Spinal cord (tissue), 10 donors: ENCODE results near the gene ESYT3. TPM values are rescaled to one million over a fixed set of nuclear protein-coding genes. Genes with fewer than 3 reads are reported as not detected.

ENCODE experiments used
- DNase-seq, 6 donors: peaks; one replicate each; pipeline versions ENCODE4 v3.0.0 to v3.0.0-alpha.2; 2013 to 2015; ENCODE audit warnings: low spot score in 6 of 6, low read depth in 4 of 6
- H3K27ac ChIP-seq: one replicate; pipeline ENCODE4 v1.5.1; 2013; ENCODE audit warnings: low read depth, low read length, control low read depth
- H3K27me3 ChIP-seq: one replicate; pipeline ENCODE4 v1.6.1; 2013; ENCODE audit warnings: low read length; ENCODE audit not compliant: control insufficient read depth, insufficient read depth
- H3K36me3 ChIP-seq: one replicate; pipeline ENCODE4 v1.6.1; 2013; ENCODE audit warnings: low read length; ENCODE audit not compliant: control insufficient read depth, insufficient read depth
- H3K4me1 ChIP-seq: one replicate; pipeline ENCODE4 v1.6.1; 2013; ENCODE audit warnings: low read length; ENCODE audit not compliant: control insufficient read depth, insufficient read depth
- H3K4me3 ChIP-seq: one replicate; pipeline ENCODE4 v1.5.1; 2013; ENCODE audit warnings: low read depth, low read length, control low read depth
- H3K9me3 ChIP-seq: one replicate; pipeline ENCODE4 v1.6.1; 2013; ENCODE audit warnings: low read length; ENCODE audit not compliant: control insufficient read depth, insufficient read depth
- whole genome bisulfite sequencing: methylation state at CpG from one replicate; pipeline ENCODE4 v1.1.5; 2013; ENCODE audit warnings: missing lambda C conversion rate; ENCODE audit not compliant: insufficient coverage; 5-methylcytosine and 5-hydroxymethylcytosine counted together
- polyA plus RNA-seq, 2 donors: library from polyadenylated mRNA; unstranded; fragments of 120-200 nt; gene quantifications; one replicate each; pipeline ENCODE4 v1.2.1, GENCODE V29; 2013; ENCODE audit not compliant: insufficient read length in 2 of 2
- total RNA-seq, 2 donors: library from RNA; depleted of rRNA in 1 of 2; stranded (reverse); fragments of 120-200 nt in 1 of 2; fragments of >200 nt in 1 of 2; gene quantifications; one replicate each; pipeline versions ENCODE4 v1.2.3 to v1.2.4, GENCODE V29; 2013 to 2014
- donor health status: healthy.

Gene ESYT3
- total and polyA plus RNA-seq, 4 donors: 4.3 to 6.7 (median 5.7) TPM

DNA sequence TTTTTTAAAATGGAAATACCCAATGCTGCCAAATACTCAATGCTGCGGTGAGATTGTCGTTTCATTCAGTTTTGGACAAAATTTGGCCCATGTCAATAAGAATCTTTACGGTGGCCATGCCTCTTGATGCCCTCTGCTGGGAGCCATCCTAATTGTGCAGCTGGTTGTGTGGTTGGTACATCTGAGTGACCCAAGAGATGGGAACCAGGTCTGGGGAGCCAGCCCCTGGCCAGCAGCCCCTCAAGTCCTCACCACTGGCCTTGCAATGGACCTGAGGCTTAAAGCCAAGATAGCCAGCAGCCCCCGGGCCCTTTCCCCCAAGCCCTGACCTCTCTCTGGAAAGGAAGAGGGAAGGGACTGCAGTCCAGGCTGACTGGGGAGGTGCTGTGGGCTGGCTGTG lies 36.4 kb upstream of the ESYT3 start:
- 92% methylated on average over 3 of the region's 4 CpGs for WGBS
- Histone ChIP-seq H3K27ac (no peak overlapping the region), H3K36me3 (peaks cover 53% of the 10 kb centered on the region), H3K4me3 (no peak overlapping the region), H3K4me1 (peaks cover 7% of the 10 kb centered on the region), H3K27me3 (no peaks in the 10 kb centered on the region), H3K9me3 (no peaks in the 10 kb centered on the region)
- no peak for DNase-seq

DNA sequence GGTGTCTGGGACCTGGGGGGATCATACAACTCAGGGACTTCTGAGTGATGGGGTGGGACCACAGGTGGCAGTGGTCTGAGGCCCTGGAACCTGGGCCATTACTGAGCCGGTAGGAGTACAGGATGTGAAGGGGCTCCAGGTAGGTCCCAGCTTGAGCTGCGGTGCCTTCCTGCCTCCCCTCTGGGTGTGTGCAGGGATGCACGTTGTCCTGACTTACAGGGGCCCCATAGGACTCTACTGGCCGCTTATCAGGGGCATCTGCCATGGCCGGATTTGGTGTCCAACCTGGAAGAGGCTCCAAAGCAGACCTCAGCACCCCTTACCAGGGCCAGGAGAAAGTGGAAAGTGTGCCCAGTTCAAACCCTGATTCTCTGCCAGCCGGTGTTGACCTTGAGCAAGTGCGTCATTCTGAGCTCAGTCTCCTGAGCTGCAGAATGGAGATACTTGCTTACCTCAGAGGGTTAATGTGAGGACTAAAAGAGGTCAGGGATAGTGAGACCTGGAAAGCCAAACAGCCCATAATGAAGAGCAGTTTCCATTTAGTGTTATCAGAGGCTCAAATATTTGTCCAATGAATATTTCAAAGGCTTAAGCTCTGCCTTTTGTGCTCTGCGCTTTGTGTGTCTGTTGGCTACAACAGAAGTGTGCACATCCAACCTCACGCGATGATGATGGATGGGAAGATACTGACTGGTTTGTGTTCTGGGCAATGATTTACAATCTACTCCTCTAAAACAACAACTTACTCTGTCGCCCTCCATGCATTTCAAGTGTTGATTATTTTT lies 35.4 kb upstream of the ESYT3 start:
- no peak overlapping the region for H3K27ac ChIP-seq

DNA sequence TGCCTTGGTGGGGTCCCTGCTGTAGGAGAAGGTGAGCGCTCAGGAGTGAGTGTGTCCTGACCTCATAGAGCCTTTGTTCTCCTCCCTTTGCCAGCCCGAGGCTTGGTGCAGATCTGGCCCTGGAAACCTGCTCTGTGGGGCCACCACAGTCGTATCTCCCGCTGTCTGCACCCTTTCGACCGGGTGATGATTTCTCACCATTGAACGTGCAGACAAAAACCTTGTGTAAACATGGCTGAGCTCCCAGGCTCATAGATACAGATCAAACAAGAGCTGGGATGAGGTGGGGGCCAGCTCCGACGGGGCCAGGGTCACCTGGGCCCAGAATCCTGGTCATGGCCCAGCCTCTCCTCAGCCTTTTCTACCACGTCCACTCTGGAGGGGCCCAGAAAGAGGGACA lies 34.6 kb upstream of the ESYT3 start:
- H3K36me3 ChIP-seq: peaks cover 66% of the 10 kb centered on the region
- 66% methylated on average over 9 of the region's 10 CpGs for WGBS
- H3K27ac ChIP-seq: no peak overlapping the region
- H3K4me3 ChIP-seq: no peak overlapping the region
- peaks cover 7% of the 10 kb centered on the region for H3K4me1 ChIP-seq
- no peaks in the 10 kb centered on the region for H3K27me3 ChIP-seq
- no peak for DNase-seq
- H3K9me3 ChIP-seq: no peaks in the 10 kb centered on the region

More for the DNA sequence above, 35.4 kb upstream of the ESYT3 start:
- Histone ChIP-seq H3K4me1 (peaks cover 7% of the 10 kb centered on the region), H3K27me3 (no peaks in the 10 kb centered on the region), H3K9me3 (no peaks in the 10 kb centered on the region), H3K36me3 (peaks cover 59% of the 10 kb centered on the region), H3K4me3 (no peak overlapping the region)
- WGBS: 96% methylated on average over 7 of the region's 11 CpGs
- DNase-seq: no peak

DNA sequence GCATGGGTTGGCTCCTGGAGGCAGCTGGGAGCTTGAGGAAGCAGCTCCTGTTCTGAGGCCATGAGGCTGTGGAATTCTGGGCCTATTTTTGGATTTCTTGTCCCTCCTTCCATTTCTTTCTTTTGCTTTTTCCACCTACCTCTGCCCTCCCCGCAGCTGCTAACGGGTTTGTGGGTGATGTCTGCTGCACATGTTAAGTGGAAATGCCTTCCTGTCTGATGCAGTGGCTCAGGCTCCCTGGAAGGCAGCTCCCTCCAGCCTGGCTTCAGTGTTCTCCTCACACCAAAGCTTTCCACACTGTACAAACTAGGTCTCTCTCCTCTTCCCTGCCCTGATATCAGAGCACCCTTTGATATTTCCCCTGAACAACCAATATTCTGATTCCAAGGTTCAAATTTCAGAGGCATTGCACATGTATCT lies 33.8 kb upstream of the ESYT3 start:
- Histone ChIP-seq H3K9me3 (no peaks in the 10 kb centered on the region), H3K4me1 (peaks cover 7% of the 10 kb centered on the region), H3K27ac (no peak overlapping the region), H3K36me3 (peaks cover 66% of the 10 kb centered on the region), H3K27me3 (no peaks in the 10 kb centered on the region), H3K4me3 (no peak overlapping the region)
- DNase-seq: no peak
- WGBS: no CpG with 5 or more reads among the region's 2 CpGs

DNA sequence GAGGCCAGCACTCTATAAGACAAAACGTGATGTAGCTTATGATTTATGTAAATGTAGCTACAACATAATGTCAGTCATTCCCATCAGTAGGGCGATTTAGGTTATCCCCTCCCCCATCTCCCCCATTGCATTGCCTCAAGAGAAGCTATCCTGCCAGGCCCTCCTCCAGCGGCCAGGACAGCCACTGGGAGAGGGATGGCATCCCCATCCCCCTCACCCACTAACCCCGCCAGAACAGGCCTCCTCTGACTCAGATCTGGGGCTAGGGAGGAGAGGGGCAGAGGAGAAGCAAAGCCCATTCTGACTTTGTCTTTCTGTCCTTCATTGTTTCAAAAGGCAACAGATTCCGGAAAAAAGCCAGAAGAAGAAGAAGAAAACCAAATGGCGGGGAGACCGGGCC lies 32.6 kb upstream of the ESYT3 start:
- no peaks in the 10 kb centered on the region for H3K9me3 ChIP-seq
- peaks cover 61% of the 10 kb centered on the region for H3K36me3 ChIP-seq
- H3K27me3 ChIP-seq: no peaks in the 10 kb centered on the region
- H3K4me1 ChIP-seq: no peaks in the 10 kb centered on the region
- 95% methylated on average over 2 of the region's 7 CpGs for WGBS
- no peak for DNase-seq
- H3K4me3 ChIP-seq: no peak overlapping the region
- no peak overlapping the region for H3K27ac ChIP-seq

DNA sequence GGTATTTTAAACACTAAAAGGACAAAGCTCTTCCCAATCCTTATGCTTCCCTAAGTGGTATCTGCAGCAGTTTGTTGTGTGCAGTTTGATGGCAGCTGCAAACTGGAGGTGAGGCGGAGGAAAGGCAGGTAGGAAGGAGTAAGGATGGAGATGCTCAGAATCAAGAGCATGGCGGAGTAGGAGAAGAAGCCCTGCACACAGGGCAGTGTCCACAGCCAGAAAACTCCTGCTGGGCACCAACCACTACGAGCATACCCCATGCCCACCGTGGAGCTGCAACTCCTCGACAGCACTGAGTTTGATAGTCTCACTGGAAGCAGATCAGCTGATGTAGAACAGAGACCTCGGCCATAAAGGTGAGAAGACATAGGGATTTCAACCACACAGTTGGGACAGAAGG lies 30.3 kb upstream of the ESYT3 start:
- peaks cover 46% of the 10 kb centered on the region for H3K36me3 ChIP-seq
- no peaks in the 10 kb centered on the region for H3K9me3 ChIP-seq
- no peak overlapping the region for H3K4me3 ChIP-seq
- peaks cover 6% of the 10 kb centered on the region for H3K4me1 ChIP-seq
- H3K27ac ChIP-seq: no peak overlapping the region
- 97% methylated on average over 5 of the region's 6 CpGs for WGBS
- H3K27me3 ChIP-seq: no peaks in the 10 kb centered on the region
- no peak for DNase-seq

DNA sequence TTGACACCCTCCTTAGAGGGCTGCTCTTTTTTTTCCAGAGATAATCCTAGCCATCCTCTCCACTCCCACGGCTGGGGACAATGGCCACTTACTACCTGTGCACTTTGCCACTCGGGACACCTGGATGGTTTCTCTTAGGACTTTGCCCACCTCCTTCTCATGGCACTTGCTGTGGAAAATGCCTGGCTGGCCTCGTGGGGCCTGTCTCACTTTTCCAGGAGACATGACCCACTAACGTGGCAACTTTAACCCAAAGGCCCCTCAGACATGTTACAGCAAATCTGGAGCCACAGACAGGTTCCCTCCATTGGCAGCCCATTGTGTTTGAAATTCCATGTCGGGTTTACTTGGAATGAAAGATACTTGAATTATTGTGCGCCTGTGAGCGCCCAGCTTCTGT lies 29.4 kb upstream of the ESYT3 start:
- H3K27me3 ChIP-seq: no peaks in the 10 kb centered on the region
- H3K9me3 ChIP-seq: no peaks in the 10 kb centered on the region
- H3K4me3 ChIP-seq: no peak overlapping the region
- no peak for DNase-seq
- H3K36me3 ChIP-seq: peaks cover 42% of the 10 kb centered on the region
- 96% methylated on average over 7 of the region's 7 CpGs for whole genome bisulfite sequencing
- peaks cover 9% of the 10 kb centered on the region for H3K4me1 ChIP-seq
- no peak overlapping the region for H3K27ac ChIP-seq

DNA sequence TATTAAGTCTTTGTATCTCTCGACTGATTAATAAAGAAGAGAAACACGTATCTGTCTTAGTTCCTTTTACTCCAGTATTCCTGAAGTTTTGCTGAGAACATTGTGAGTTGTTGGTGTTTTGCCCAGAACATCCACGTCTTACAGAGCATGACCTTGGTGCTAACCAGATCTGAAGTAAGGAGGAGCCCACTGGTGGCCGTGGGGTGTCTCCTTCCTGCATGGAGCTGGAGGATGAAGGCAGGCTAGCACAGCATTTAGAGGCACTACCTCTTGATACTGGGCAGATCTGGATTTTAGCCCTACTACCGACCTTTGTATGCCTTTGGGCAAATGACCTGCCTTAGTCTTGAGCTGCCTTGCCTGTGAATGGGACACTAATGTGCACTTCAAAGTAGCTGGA lies 28.9 kb upstream of the ESYT3 start:
- Histone ChIP-seq H3K4me3 (no peak overlapping the region), H3K36me3 (peaks cover 38% of the 10 kb centered on the region), H3K27me3 (no peaks in the 10 kb centered on the region), H3K9me3 (no peaks in the 10 kb centered on the region), H3K4me1 (peaks cover 9% of the 10 kb centered on the region), H3K27ac (no peak overlapping the region)
- DNase-seq: no peak
- 80% methylated on average over 3 of the region's 5 CpGs for WGBS

DNA sequence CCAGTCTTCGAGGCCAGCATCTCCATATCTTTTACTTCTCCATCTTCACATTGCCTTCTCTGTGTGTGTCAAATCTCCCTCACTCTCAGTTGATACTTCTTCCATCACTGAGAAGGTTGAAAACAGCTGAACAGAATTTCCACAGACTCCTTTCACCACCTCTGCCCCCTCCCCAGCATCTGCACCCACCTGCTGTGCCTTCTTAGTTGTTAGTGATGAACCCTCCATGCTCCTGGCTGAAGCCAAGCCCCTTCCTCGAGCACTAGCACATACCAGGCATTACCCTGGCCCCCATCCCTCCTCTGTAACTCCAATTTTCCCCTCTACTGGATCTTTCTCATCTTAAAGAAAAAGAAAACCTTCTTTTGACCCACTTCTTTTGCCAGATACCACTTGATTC lies 27.8 kb upstream of the ESYT3 start:
- Histone ChIP-seq H3K4me3 (no peak overlapping the region), H3K27ac (no peak overlapping the region), H3K4me1 (peaks cover 9% of the 10 kb centered on the region), H3K9me3 (no peaks in the 10 kb centered on the region), H3K27me3 (no peaks in the 10 kb centered on the region), H3K36me3 (peaks cover 27% of the 10 kb centered on the region)
- DNase-seq: no peak
- 67% methylated on average over 2 of the region's 2 CpGs for WGBS

DNA sequence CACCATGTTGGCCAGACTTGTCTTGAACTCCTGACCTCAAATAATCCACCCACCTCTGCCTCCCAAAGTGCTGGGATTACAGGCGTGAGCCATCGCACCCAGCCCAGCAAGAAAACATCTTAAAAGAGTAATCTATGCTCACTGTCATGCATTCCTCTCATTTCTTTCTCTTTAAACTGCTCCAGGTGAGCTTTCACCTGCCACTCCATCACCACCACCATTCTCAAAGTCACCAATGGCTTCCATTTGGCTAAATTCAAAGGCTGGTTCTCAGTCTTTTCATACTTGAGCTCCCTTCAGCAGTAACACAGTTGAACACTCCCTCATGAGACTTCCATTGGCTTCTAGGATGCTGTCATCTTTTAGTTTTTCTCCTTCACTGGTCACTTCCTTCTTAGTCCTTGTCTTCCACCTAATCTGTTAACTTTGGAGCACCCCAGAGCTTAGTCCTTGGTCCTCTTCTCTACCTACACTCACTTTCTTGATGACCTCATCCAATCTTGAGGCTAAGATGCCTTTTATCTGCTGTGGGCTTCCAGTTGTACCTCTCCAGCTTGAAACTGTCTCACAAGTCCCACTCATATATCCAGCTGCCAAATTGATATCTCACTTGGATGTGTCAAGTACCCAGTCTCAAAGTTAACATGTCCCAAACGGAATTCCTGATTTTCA lies 27.0 kb upstream of the ESYT3 start:
- 91% methylated on average over 3 of the region's 3 CpGs for WGBS
- Histone ChIP-seq H3K9me3 (no peaks in the 10 kb centered on the region), H3K36me3 (peaks cover 20% of the 10 kb centered on the region), H3K4me1 (peaks cover 9% of the 10 kb centered on the region), H3K27ac (no peak overlapping the region), H3K4me3 (no peak overlapping the region), H3K27me3 (no peaks in the 10 kb centered on the region)
- no peak for DNase-seq
